T-cell (primary cell): ENCODE measurements around the gene QPCT. TPM values are rescaled to one million over a fixed set of nuclear protein-coding genes. Genes with fewer than 3 reads are reported as not detected.

Experiments used
- ATAC-seq, 4 experiments: fragments of 200-7000 bp in 3 of 4; fragments of 150-1000 bp in 1 of 4; cut with Tn5 transposase; replicated peaks in 1 of 4; 1 replicate in 3 of 4; 2 replicates in 1 of 4; pipeline ENCODE4 v1.10.0; 2021; ENCODE audit warnings: moderate library complexity in 3 of 4, mild to moderate bottlenecking in 2 of 4, moderate number of reproducible peaks in 1 of 4
- CTCF ChIA-PET, 2 donors: fragments of 300-600 bp; sonication (Branson Sonifier 250); formaldehyde crosslinking; loops; one replicate each; lab custom pipeline; 2022; ENCODE audit warnings: antibody characterized with exemption in 2 of 2; lab: Charles Lee
- POLR2A ChIA-PET, 2 donors: fragments of 300-600 bp; sonication (Branson Sonifier 250); formaldehyde crosslinking; loops; one replicate each; lab custom pipeline; 2022; ENCODE audit warnings: antibody characterized with exemption in 2 of 2; lab: Charles Lee
- DNase-seq, 35 experiments: peaks; one replicate each; pipeline versions ENCODE4 v3.0.0 to v3.0.0-alpha.2; 2013 to 2023
- H3K27ac ChIP-seq: one replicate; pipeline ENCODE4 v1.5.1; 2013; ENCODE audit warnings: low read length
- H3K27me3 ChIP-seq, 2 experiments: replicated peaks in 1 of 2; 1 replicate in 1 of 2; 2 replicates in 1 of 2; pipeline versions ENCODE4 v1.6.1 to v1.7.0; 2013; ENCODE audit warnings: low read length in 1 of 2, mixed read lengths in 1 of 2; ENCODE audit not compliant: control insufficient read depth in 2 of 2, insufficient read depth in 2 of 2; ENCODE audit errors: extremely low read depth in 1 of 2
- H3K36me3 ChIP-seq, 2 donors: 1 replicate in 1 of 2; 2 replicates in 1 of 2; pipeline versions ENCODE4 v1.6.1 to v1.7.0; 2013; ENCODE audit warnings: low read length in 1 of 2; ENCODE audit not compliant: control insufficient read depth in 2 of 2, insufficient read depth in 1 of 2; ENCODE audit errors: extremely low read depth in 1 of 2
- H3K4me1 ChIP-seq, 2 experiments: 1 replicate in 1 of 2; 2 replicates in 1 of 2; pipeline versions ENCODE4 v1.6.1 to v1.7.0; 2013; ENCODE audit warnings: low read length in 2 of 2, mixed read lengths in 1 of 2; ENCODE audit not compliant: insufficient read depth in 2 of 2, control insufficient read depth in 1 of 2; ENCODE audit errors: extremely low read depth in 1 of 2
- H3K4me3 ChIP-seq, 2 donors: 1 replicate in 1 of 2; 2 replicates in 1 of 2; pipeline versions ENCODE4 v1.5.1 to v1.7.0; 2013; ENCODE audit warnings: mild to moderate bottlenecking in 2 of 2, low read length in 1 of 2, moderate library complexity in 1 of 2; ENCODE audit not compliant: control insufficient read depth in 1 of 2; ENCODE audit errors: extremely low read depth in 1 of 2
- H3K9me3 ChIP-seq: 2 replicates; pipeline ENCODE4 v1.7.0; 2013
- H3K27ac Mint-ChIP-seq, 2 donors: one replicate each; pipeline ENCODE4 v1.8.0; 2020 to 2021; ENCODE audit warnings: mild to moderate bottlenecking in 2 of 2, mixed read lengths in 2 of 2
- H3K27me3 Mint-ChIP-seq, 2 donors: one replicate each; pipeline ENCODE4 v1.8.0; 2021 to 2022; ENCODE audit warnings: mixed read lengths in 2 of 2
- H3K36me3 Mint-ChIP-seq: one replicate; pipeline ENCODE4 v1.8.0; 2021; ENCODE audit warnings: mixed read lengths
- H3K4me1 Mint-ChIP-seq, 3 donors: one replicate each; pipeline ENCODE4 v1.8.0; 2020 to 2022; ENCODE audit warnings: mixed read lengths in 3 of 3, mild to moderate bottlenecking in 1 of 3
- H3K4me3 Mint-ChIP-seq, 3 donors: one replicate each; pipeline ENCODE4 v1.8.0; 2020 to 2022; ENCODE audit warnings: mild to moderate bottlenecking in 3 of 3, mixed read lengths in 3 of 3, moderate library complexity in 3 of 3
- H3K9me3 Mint-ChIP-seq, 3 donors: one replicate each; pipeline ENCODE4 v1.8.0; 2020 to 2022; ENCODE audit warnings: mixed read lengths in 3 of 3
- WGBS: methylation state at CpG from one replicate; pipeline ENCODE4 v1.1.5; 2013; ENCODE audit warnings: missing lambda C conversion rate; ENCODE audit not compliant: insufficient coverage; 5-methylcytosine and 5-hydroxymethylcytosine counted together
- total RNA-seq, 35 experiments: library from RNA in 6 of 35; stranded (reverse) in 6 of 35; fragments of 120-200 nt in 1 of 35; gene quantifications; one replicate each; pipeline versions ENCODE4 v1.2.1 to v1.2.4 and lab custom pipeline; 2013 to 2026

QPCT gene
- total RNA-seq, 5 donors from 2014 or later (not counting 1 experiment from before 2014, with no cell fraction given), result 1.1 to 3.1 (median 1.5) TPM; not detected in 2

- Histone ChIP-seq H3K4me1 (peaks cover 25 to 27% of the 10 kb centered on the region in 2 experiments), H3K27ac (no peak overlapping the region), H3K4me3 (no peak overlapping the region), H3K36me3 (no peaks in the 10 kb centered on the region), H3K9me3 (no peaks in the 10 kb centered on the region), H3K27me3 (peaks cover 0 to 10% of the 10 kb centered on the region in 2 experiments)
- POLR2A ChIA-PET, result no interaction called here
- peak in 1 of 35 experiments; percentile 24 for DNase-seq
- peak in 1 of 4 experiments; percentile 46 for ATAC-seq
- no peaks in the 10 kb centered on the region for H3K4me1 Mint-ChIP-seq
- H3K27me3 Mint-ChIP-seq, result peaks cover 15 to 23% of the 10 kb centered on the region in 2 donors
- H3K27ac Mint-ChIP-seq, result no peak overlapping the region
- CTCF ChIA-PET, result no interaction called here
- no peaks in the 10 kb centered on the region for H3K9me3 Mint-ChIP-seq
- H3K4me3 Mint-ChIP-seq, result no peak overlapping the region
- H3K36me3 Mint-ChIP-seq, result no peaks in the 10 kb centered on the region
- 27% methylated on average over 2 of the region's 2 CpGs for WGBS
Measured at GRCh38 chr2:37365669-37366068, 21.2 kb downstream of the QPCT start.

- H3K27ac Mint-ChIP-seq, result peak overlapping the region in 1 of 2 donors; percentile 18
- peaks cover 19 to 21% of the 10 kb centered on the region in 2 donors for H3K27me3 Mint-ChIP-seq
- ATAC-seq (peak in 2 of 4 experiments; percentile 17 to 23), DNase-seq (no peak)
- H3K27ac ChIP-seq, result no peak overlapping the region
- peaks cover 25 to 27% of the 10 kb centered on the region in 2 experiments for H3K4me1 ChIP-seq
- H3K4me3 ChIP-seq, result no peak overlapping the region
- peak overlapping the region in 1 of 3 donors; percentile 45 for H3K4me3 Mint-ChIP-seq
- H3K36me3 ChIP-seq, result no peaks in the 10 kb centered on the region
- WGBS, result 50% methylated on average over 2 of the region's 4 CpGs
- peaks cover 0 to 10% of the 10 kb centered on the region in 2 experiments for H3K27me3 ChIP-seq
- H3K9me3 Mint-ChIP-seq, result no peaks in the 10 kb centered on the region
- CTCF ChIA-PET, result interaction anchor here in 1 of 2 donors (1.8 kb wide), 1 partner anchor 29 kb away, joined by 6 read pairs; no protein-coding TSS in a partner anchor
- H3K9me3 ChIP-seq, result no peaks in the 10 kb centered on the region
- no peaks in the 10 kb centered on the region for H3K4me1 Mint-ChIP-seq
- no peaks in the 10 kb centered on the region for H3K36me3 Mint-ChIP-seq
- POLR2A ChIA-PET, result no interaction called here
Measured at GRCh38 chr2:37366773-37367172, 22.3 kb downstream of the QPCT start.

GRCh38 chr2:37367310-37367709, 22.9 kb downstream of the QPCT start:
- DNase-seq, result no peak
- 89% methylated on average over 5 of the region's 7 CpGs for WGBS
- no peak overlapping the region for H3K27ac Mint-ChIP-seq
- ChIA-PET POLR2A (interaction anchor here in 1 of 2 donors (0.7 kb wide), 1 partner anchor 139 kb away, joined by 3 read pairs; no protein-coding TSS in a partner anchor), CTCF (interaction anchor here (1.0 to 1.8 kb wide), 2 partner anchors 26 to 29 kb away, joined by 3 to 6 read pairs; no protein-coding TSS in a partner anchor)
- no peak overlapping the region for H3K4me3 ChIP-seq
- peaks cover 25 to 27% of the 10 kb centered on the region in 2 experiments for H3K4me1 ChIP-seq
- H3K27ac ChIP-seq, result no peak overlapping the region
- no peaks in the 10 kb centered on the region for H3K36me3 Mint-ChIP-seq
- H3K27me3 Mint-ChIP-seq, result peaks cover 21 to 22% of the 10 kb centered on the region in 2 donors
- peaks cover 2 to 10% of the 10 kb centered on the region in 2 experiments for H3K27me3 ChIP-seq
- no peaks in the 10 kb centered on the region for H3K4me1 Mint-ChIP-seq
- no peaks in the 10 kb centered on the region for H3K36me3 ChIP-seq
- no peaks in the 10 kb centered on the region for H3K9me3 Mint-ChIP-seq
- H3K9me3 ChIP-seq, result no peaks in the 10 kb centered on the region
- H3K4me3 Mint-ChIP-seq, result peak overlapping the region in 1 of 3 donors; percentile 45
- ATAC-seq, result no peak

GRCh38 chr2:37367984-37368383, 23.6 kb downstream of the QPCT start:
- Mint-ChIP-seq H3K4me3 (peak overlapping the region in 1 of 3 donors; percentile 45), H3K36me3 (no peaks in the 10 kb centered on the region), H3K27ac (no peak overlapping the region), H3K9me3 (no peaks in the 10 kb centered on the region), H3K4me1 (no peaks in the 10 kb centered on the region), H3K27me3 (peaks cover 20 to 21% of the 10 kb centered on the region in 2 donors)
- DNase-seq, result peak in 2 of 35 experiments; percentile 3 to 49
- Histone ChIP-seq H3K27ac (no peak overlapping the region), H3K36me3 (no peaks in the 10 kb centered on the region), H3K27me3 (peaks cover 2 to 10% of the 10 kb centered on the region in 2 experiments), H3K9me3 (no peaks in the 10 kb centered on the region), H3K4me3 (no peak overlapping the region), H3K4me1 (peaks cover 25 to 27% of the 10 kb centered on the region in 2 experiments)
- ChIA-PET CTCF (interaction anchor here (0.5 to 1.8 kb wide), 4 partner anchors 26 to 1268 kb away, joined by 3 to 6 read pairs (median 3); no protein-coding TSS in a partner anchor), POLR2A (interaction anchor here in 1 of 2 donors (0.7 kb wide), 1 partner anchor 140 kb away, joined by 3 read pairs; no protein-coding TSS in a partner anchor)
- ATAC-seq, result peak in 3 of 4 experiments; percentile 60 to 78 (median 61)
- WGBS, result 73% methylated on average over 1 of the region's 2 CpGs

GRCh38 chr2:37370666-37371065, 26.2 kb downstream of the QPCT start:
- Histone ChIP-seq H3K9me3 (no peaks in the 10 kb centered on the region), H3K36me3 (no peaks in the 10 kb centered on the region), H3K27me3 (peaks cover 2 to 15% of the 10 kb centered on the region in 2 experiments), H3K4me1 (peaks cover 23 to 30% of the 10 kb centered on the region in 2 experiments), H3K4me3 (no peak overlapping the region), H3K27ac (no peak overlapping the region)
- ATAC-seq, result no peak
- POLR2A ChIA-PET, result no interaction called here
- H3K9me3 Mint-ChIP-seq, result no peaks in the 10 kb centered on the region
- DNase-seq, result no peak
- H3K4me1 Mint-ChIP-seq, result peaks cover 0 to 3% (median 3%) of the 10 kb centered on the region in 3 donors
- H3K36me3 Mint-ChIP-seq, result no peaks in the 10 kb centered on the region
- H3K4me3 Mint-ChIP-seq, result no peak overlapping the region
- H3K27ac Mint-ChIP-seq, result no peak overlapping the region
- WGBS, result no CpG with 5 or more reads among the region's 1 CpG
- CTCF ChIA-PET, result no interaction called here
- H3K27me3 Mint-ChIP-seq, result peaks cover 36% of the 10 kb centered on the region in 2 donors

- Mint-ChIP-seq H3K9me3 (no peaks in the 10 kb centered on the region), H3K4me3 (no peak overlapping the region), H3K36me3 (no peaks in the 10 kb centered on the region), H3K27ac (no peak overlapping the region), H3K4me1 (peaks cover 13 to 16% (median 16%) of the 10 kb centered on the region in 3 donors), H3K27me3 (peaks cover 39 to 40% of the 10 kb centered on the region in 2 donors)
- ChIA-PET CTCF (interaction anchor here in 1 of 2 donors (0.7 kb wide), 1 partner anchor 84 kb away, joined by 3 read pairs; no protein-coding TSS in a partner anchor), POLR2A (no interaction called here)
- ATAC-seq (no peak), DNase-seq (no peak)
- peaks cover 26 to 32% of the 10 kb centered on the region in 2 experiments for H3K4me1 ChIP-seq
- H3K9me3 ChIP-seq, result no peaks in the 10 kb centered on the region
- H3K36me3 ChIP-seq, result no peaks in the 10 kb centered on the region
- peaks cover 2 to 12% of the 10 kb centered on the region in 2 experiments for H3K27me3 ChIP-seq
- no peak overlapping the region for H3K4me3 ChIP-seq
- H3K27ac ChIP-seq, result no peak overlapping the region
Measured at GRCh38 chr2:37372000-37372399, 27.6 kb downstream of the QPCT start.
